GM19099 (cell line): ENCODE measurements around the gene OPA3.

Experiments
- POLR2A ChIP-seq: IDR thresholded peaks from 3 replicates; pipeline ENCODE4 v1.6.1; 2011; ENCODE audit warnings: low read depth; ENCODE audit not compliant: insufficient read length; ENCODE audit errors: extremely low read depth

OPA3 gene

DNA sequence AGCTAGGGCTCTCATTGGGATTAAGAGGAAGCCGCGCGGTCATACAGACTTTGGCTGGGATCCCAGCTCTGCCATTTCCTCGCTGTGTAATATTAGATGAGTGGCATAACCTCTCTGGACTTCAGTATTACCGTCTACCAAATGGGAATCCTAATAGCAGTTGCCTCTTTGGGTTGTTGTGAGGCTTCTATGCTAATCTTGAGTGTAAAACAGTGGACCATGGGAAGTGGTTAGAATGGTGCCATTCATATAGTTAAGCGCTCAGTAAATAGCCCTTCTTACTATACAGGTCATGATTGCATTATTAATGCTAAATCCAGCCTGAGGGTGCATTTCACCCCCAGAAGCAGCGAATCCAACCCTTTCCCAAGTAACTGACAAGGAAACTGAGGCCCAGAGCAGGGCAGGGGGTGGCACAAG lies 566 bp upstream of the OPA3 start:
- TF ChIP-seq POLR2A, result no peak

- no peak for TF ChIP-seq POLR2A
Observed at GRCh38 chr19:45581576-45581975, 3.0 kb downstream of the OPA3 start.

DNA sequence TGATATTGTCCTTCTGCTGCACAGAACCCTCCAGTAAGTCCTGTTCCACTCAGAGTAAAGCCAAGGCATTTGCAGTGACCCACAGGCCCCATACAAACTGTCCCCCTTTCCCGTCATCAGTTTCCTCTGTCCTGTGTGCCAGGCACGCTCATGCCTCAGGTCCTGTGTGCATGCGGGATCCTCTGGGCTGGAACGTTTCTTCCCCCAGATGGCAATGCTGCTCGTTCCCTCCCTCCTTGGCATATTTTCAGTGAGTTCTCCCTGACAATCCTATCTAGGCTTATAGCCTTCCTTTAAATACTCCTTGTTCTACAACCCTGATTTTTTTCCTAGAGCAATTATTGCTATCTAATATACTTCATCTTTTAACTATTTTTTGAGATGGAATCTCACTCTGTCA lies 5.7 kb downstream of the OPA3 start:
- no peak for TF ChIP-seq POLR2A

DNA sequence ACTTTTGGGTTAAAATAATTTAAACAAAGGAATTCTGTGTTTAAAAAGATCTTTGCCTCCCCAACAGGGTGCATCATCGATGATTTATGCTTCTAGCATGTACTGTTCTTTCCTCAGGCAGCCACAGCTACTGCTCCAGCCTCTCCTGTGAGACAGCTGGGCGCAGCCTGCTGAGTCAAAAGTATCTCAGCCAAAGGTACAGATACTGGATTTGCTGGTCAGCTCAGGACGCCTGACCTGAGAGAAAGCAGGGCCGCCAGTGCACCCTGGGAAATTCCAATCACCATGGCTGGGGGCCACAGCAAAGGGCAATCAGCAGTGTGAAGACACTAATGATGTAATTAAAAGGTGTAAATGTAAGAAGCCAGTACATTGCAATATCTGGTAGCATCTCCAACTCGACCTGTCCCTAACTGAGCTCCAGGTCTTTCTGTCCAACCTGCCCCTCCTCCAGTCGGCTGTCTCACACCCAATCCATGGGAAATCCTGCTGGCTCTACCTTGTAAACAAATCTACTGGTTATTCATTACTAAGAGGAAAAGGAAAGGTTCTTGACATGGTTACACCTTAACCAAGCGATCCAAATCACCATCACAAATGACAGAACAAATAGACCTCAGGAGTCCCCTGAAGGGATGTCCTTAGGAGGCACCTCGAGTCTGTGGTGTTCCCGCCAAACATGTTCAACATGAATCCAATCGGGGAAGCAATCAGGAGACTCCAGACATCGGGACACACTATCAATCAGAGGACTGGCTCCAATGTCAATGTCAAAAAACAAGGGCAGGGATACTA lies 7.3 kb downstream of the OPA3 start:
- no peak for TF ChIP-seq POLR2A

GRCh38 chr19:45576682-45577081 lies 7.9 kb downstream of the OPA3 start:
- no peak for TF ChIP-seq POLR2A

GRCh38 chr19:45575216-45575615 lies 9.4 kb downstream of the OPA3 start:
- no peak for TF ChIP-seq POLR2A

DNA sequence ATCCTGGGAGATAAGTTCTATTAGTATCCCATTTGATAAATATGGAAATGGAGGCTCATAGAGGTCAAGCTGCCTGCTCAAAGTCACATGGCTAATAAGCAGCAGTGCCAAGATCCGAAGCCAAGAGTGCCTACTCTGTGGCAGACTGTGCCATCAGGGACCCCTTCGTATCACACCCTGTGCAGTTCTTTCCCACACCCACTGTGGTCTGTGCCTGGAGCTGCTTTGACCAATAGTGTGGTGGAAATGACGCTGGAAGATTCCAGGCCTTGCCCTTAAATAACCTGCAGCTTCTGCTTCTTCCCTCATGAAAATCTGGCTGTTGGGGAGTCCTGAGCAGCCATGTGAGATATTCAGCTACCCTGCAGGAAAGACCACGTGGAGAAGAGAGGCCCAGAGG lies 10.1 kb downstream of the OPA3 start:
- TF ChIP-seq POLR2A, result no peak

DNA sequence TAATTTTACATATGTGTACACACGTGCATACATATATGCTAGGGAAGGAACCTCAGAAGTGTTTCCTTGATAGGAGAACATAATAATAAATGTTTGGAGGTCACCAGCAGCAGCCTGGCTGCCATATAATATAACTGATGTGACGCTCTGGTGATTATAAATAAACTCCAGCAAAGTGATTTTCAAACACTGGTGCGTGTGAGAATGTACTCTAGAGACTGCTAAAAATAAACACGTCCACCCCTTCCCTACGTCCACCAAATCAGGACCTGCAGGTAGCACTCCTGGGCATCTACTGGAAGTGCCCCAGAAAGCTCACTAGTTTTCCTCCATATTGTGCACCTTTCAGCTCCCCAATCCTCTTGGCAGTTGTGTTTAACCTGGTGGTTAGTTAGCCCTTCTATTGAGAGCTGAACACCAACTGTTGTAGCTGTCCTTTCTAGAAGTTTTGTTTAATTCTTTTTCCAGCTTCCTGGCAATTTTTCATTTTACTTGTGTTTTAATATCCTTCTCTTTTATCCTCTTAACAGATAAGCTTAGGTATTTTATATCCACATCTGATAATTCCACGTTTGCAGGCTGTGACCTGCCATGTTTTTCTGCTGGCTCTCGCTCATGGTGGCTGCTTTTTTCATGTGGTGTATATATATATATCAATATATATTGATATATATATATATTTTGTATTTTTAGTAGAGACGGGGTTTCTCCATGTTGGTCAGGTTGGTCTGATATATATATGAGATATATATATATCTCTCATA lies 13.0 kb downstream of the OPA3 start:
- no peak for TF ChIP-seq POLR2A

GRCh38 chr19:45569619-45570421 lies 14.8 kb downstream of the OPA3 start:
- TF ChIP-seq POLR2A, result no peak

DNA sequence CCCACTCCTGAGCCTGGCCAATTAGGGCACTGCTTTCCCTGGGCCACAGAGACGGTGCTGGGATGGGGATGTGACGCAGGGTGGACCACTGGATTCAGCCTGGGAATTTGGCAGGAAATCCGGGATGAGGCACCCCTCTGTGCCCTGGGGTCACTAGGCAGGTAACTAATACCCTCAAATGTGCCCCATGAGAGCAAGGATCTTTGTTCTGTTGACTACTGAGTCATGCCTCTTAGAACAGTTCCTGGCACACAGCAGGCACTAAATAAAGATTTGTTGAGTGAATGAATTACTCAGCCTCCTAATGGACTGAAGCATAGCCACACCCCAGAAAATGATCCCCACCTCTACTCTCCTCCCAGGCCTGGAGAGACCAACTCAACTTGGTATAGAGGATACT lies 15.9 kb downstream of the OPA3 start:
- TF ChIP-seq POLR2A, result no peak

DNA sequence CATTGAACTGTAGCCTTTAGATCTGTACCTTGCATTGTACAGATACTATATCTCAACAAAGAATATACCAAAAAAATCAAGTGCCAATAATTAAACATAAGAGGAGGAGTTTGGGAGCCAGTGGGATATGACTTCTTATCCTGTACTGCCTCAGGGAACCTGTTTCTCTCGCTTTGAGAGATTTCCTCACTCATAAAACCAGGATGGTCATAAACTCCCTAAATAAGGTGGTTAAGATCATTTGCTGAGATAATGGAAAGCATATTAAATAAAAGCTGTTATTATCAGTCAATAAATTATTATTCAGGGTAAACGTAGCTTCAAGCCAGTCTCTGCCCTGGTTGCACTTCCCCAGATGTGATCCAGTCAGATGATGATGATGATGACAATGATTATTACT lies 17.0 kb downstream of the OPA3 start:
- no peak for TF ChIP-seq POLR2A

GRCh38 chr19:45564131-45564780 lies 20.3 kb downstream of the OPA3 start:
- no peak for TF ChIP-seq POLR2A

- no peak for TF ChIP-seq POLR2A
Observed at GRCh38 chr19:45560686-45561085, 23.9 kb downstream of the OPA3 start.

- TF ChIP-seq POLR2A, result no peak
Observed at GRCh38 chr19:45560038-45560437, 24.6 kb downstream of the OPA3 start.

GRCh38 chr19:45558399-45558878 lies 26.2 kb downstream of the OPA3 start:
- no peak for TF ChIP-seq POLR2A

GRCh38 chr19:45556835-45557234 lies 27.8 kb downstream of the OPA3 start:
- TF ChIP-seq POLR2A, result no peak

GRCh38 chr19:45554481-45554880 lies 30.1 kb downstream of the OPA3 start:
- TF ChIP-seq POLR2A, result no peak
